Muscle of leg (tissue), 11 donors: ENCODE measurements around the gene C1orf105. TPM values are rescaled to one million over a fixed set of nuclear protein-coding genes. Genes with fewer than 3 reads are reported as not detected.

Source experiments
- DNase-seq: peaks from one replicate; pipeline ENCODE4 v3.0.0; 2013
- H3K27ac ChIP-seq: one replicate; pipeline ENCODE4 v1.5.1; 2013; ENCODE audit warnings: mild to moderate bottlenecking, low read length, control low read depth
- H3K27me3 ChIP-seq: one replicate; pipeline ENCODE4 v1.6.1; 2013; ENCODE audit warnings: low read length; ENCODE audit not compliant: control insufficient read depth, insufficient read depth
- H3K36me3 ChIP-seq: one replicate; pipeline ENCODE4 v1.6.1; 2013; ENCODE audit warnings: low read length; ENCODE audit not compliant: control insufficient read depth, insufficient read depth
- H3K4me1 ChIP-seq: one replicate; pipeline ENCODE4 v1.6.1; 2013; ENCODE audit warnings: low read length; ENCODE audit not compliant: control insufficient read depth, insufficient read depth
- H3K4me3 ChIP-seq: one replicate; pipeline ENCODE4 v1.5.1; 2013; ENCODE audit warnings: low read length, control low read depth
- H3K9me3 ChIP-seq: replicated peaks from 2 replicates; pipeline ENCODE4 v1.6.1; 2013; ENCODE audit warnings: low read depth, low read length; ENCODE audit not compliant: control insufficient read depth
- WGBS: methylation state at CpG from one replicate; pipeline ENCODE4 v1.1.5; 2013; ENCODE audit warnings: missing lambda C conversion rate; ENCODE audit not compliant: insufficient coverage; 5-methylcytosine and 5-hydroxymethylcytosine counted together
- polyA plus RNA-seq, 8 donors: library from polyadenylated mRNA; unstranded; fragments of 120-200 nt; gene quantifications; one replicate each; pipeline versions ENCODE4 v1.2.1 to v1.2.3, GENCODE V29; 2013; ENCODE audit warnings: inconsistent platforms in 1 of 8, low replicate concordance in 1 of 8; ENCODE audit not compliant: insufficient read length in 8 of 8, insufficient read depth in 1 of 8
- total RNA-seq: library from RNA; stranded (reverse); fragments of 120-200 nt; gene quantifications from one replicate; pipeline ENCODE4 v1.2.4, GENCODE V29; 2013

Gene C1orf105
- total and polyA plus RNA-seq, 9 donors = 85.2 to 174 (median 99.6) TPM

GRCh38 chr1:172381946-172382345, 38.5 kb upstream of the C1orf105 start:
- peak; percentile 82 for DNase-seq
- Histone ChIP-seq H3K4me1 (peaks cover 15% of the 10 kb centered on the region), H3K4me3 (no peak overlapping the region), H3K27me3 (no peaks in the 10 kb centered on the region), H3K27ac (peak overlapping the region; percentile 91), H3K36me3 (no peaks in the 10 kb centered on the region), H3K9me3 (no peaks in the 10 kb centered on the region)
- no CpG with 5 or more reads among the region's 2 CpGs for WGBS

GRCh38 chr1:172382406-172382805, 38.1 kb upstream of the C1orf105 start:
- H3K36me3 ChIP-seq = no peaks in the 10 kb centered on the region
- no peaks in the 10 kb centered on the region for H3K27me3 ChIP-seq
- no peaks in the 10 kb centered on the region for H3K9me3 ChIP-seq
- H3K4me1 ChIP-seq = peaks cover 15% of the 10 kb centered on the region
- DNase-seq = peak; percentile 61
- peak overlapping the region; percentile 91 for H3K27ac ChIP-seq
- WGBS = no CpG with 5 or more reads among the region's 1 CpG
- no peak overlapping the region for H3K4me3 ChIP-seq

- WGBS = no CpG with 5 or more reads among the region's 4 CpGs
- Histone ChIP-seq H3K4me3 (no peak overlapping the region), H3K4me1 (peaks cover 15% of the 10 kb centered on the region), H3K27ac (peak overlapping the region; percentile 91), H3K36me3 (no peaks in the 10 kb centered on the region), H3K27me3 (no peaks in the 10 kb centered on the region), H3K9me3 (no peaks in the 10 kb centered on the region)
- DNase-seq = peak; percentile 80
Measured at GRCh38 chr1:172382990-172383389, 37.5 kb upstream of the C1orf105 start.

GRCh38 chr1:172383536-172383935, 36.9 kb upstream of the C1orf105 start:
- Histone ChIP-seq H3K36me3 (no peaks in the 10 kb centered on the region), H3K27ac (peak overlapping the region; percentile 91), H3K4me3 (no peak overlapping the region), H3K4me1 (peaks cover 15% of the 10 kb centered on the region), H3K27me3 (no peaks in the 10 kb centered on the region), H3K9me3 (no peaks in the 10 kb centered on the region)
- DNase-seq = peak; percentile 87
- WGBS = no CpG with 5 or more reads among the region's 3 CpGs

GRCh38 chr1:172384656-172385055, 35.8 kb upstream of the C1orf105 start:
- H3K27me3 ChIP-seq = no peaks in the 10 kb centered on the region
- H3K4me1 ChIP-seq = peaks cover 15% of the 10 kb centered on the region
- H3K36me3 ChIP-seq = no peaks in the 10 kb centered on the region
- DNase-seq = peak; percentile 89
- peak overlapping the region; percentile 91 for H3K27ac ChIP-seq
- no CpG with 5 or more reads among the region's 1 CpG for WGBS
- H3K9me3 ChIP-seq = no peaks in the 10 kb centered on the region
- no peak overlapping the region for H3K4me3 ChIP-seq

GRCh38 chr1:172386046-172386445, 34.4 kb upstream of the C1orf105 start:
- Histone ChIP-seq H3K36me3 (no peaks in the 10 kb centered on the region), H3K9me3 (no peaks in the 10 kb centered on the region), H3K4me3 (no peak overlapping the region), H3K4me1 (peaks cover 24% of the 10 kb centered on the region), H3K27me3 (no peaks in the 10 kb centered on the region), H3K27ac (no peak overlapping the region)
- no peak for DNase-seq
- WGBS = no CpG with 5 or more reads among the region's 2 CpGs

GRCh38 chr1:172388490-172388889, 32.0 kb upstream of the C1orf105 start:
- H3K27ac ChIP-seq = no peak overlapping the region
- H3K36me3 ChIP-seq = no peaks in the 10 kb centered on the region
- peaks cover 19% of the 10 kb centered on the region for H3K4me1 ChIP-seq
- no peak for DNase-seq
- no peak overlapping the region for H3K4me3 ChIP-seq
- WGBS = 80% methylated on average over 3 of the region's 8 CpGs
- H3K27me3 ChIP-seq = no peaks in the 10 kb centered on the region
- no peaks in the 10 kb centered on the region for H3K9me3 ChIP-seq

- no CpG with 5 or more reads among the region's 3 CpGs for WGBS
- H3K9me3 ChIP-seq = no peaks in the 10 kb centered on the region
- DNase-seq = peak; percentile 58
- peak overlapping the region; percentile 93 for H3K27ac ChIP-seq
- no peaks in the 10 kb centered on the region for H3K27me3 ChIP-seq
- no peak overlapping the region for H3K4me3 ChIP-seq
- no peaks in the 10 kb centered on the region for H3K36me3 ChIP-seq
- peaks cover 15% of the 10 kb centered on the region for H3K4me1 ChIP-seq
Measured at GRCh38 chr1:172390301-172390682, 30.2 kb upstream of the C1orf105 start.

- WGBS = 51% methylated on average over 5 of the region's 9 CpGs
- Histone ChIP-seq H3K4me3 (no peak overlapping the region), H3K9me3 (no peaks in the 10 kb centered on the region), H3K4me1 (peaks cover 15% of the 10 kb centered on the region), H3K27ac (peak overlapping the region; percentile 93), H3K36me3 (no peaks in the 10 kb centered on the region), H3K27me3 (no peaks in the 10 kb centered on the region)
- DNase-seq = peak; percentile 73
Measured at GRCh38 chr1:172390683-172391551, 29.6 kb upstream of the C1orf105 start.

- Histone ChIP-seq H3K9me3 (no peaks in the 10 kb centered on the region), H3K36me3 (no peaks in the 10 kb centered on the region), H3K4me1 (peaks cover 15% of the 10 kb centered on the region), H3K27ac (peak overlapping the region; percentile 93), H3K27me3 (no peaks in the 10 kb centered on the region), H3K4me3 (no peak overlapping the region)
- DNase-seq = peak; percentile 83
- WGBS = no CpG with 5 or more reads among the region's 1 CpG
Measured at GRCh38 chr1:172391976-172392375, 28.5 kb upstream of the C1orf105 start.
